ENCODE measurements around the gene CD79A. TPM values are rescaled to one million over a fixed set of nuclear protein-coding genes. Genes with fewer than 3 reads are reported as not detected.
"Not testable (repeated sequence)": the region's sequence is repeated elsewhere in the genome, so short reads cannot be mapped to it uniquely, and the experiment has no call there.

Gene CD79A
- total RNA-seq, 1 donor from 2014 or later, result 0.32 TPM

GRCh38 chr19:41863209-41863931 is 13.7 kb upstream of the CD79A start:
- DNase-seq (ENCODE audit: low spot score), result no peak

- no peak for DNase-seq (ENCODE audit: low spot score)
Observed at GRCh38 chr19:41864374-41864773, 12.7 kb upstream of the CD79A start.

GRCh38 chr19:41866284-41866683 is 10.8 kb upstream of the CD79A start:
- no peak for DNase-seq (ENCODE audit: low spot score)

- DNase-seq (ENCODE audit: low spot score), result no peak
Observed at GRCh38 chr19:41868120-41868988, 8.7 kb upstream of the CD79A start.

- DNase-seq (ENCODE audit: low spot score), result no peak
Observed at GRCh38 chr19:41868989-41869300, 8.1 kb upstream of the CD79A start.

- DNase-seq (ENCODE audit: low spot score), result no peak
Observed at GRCh38 chr19:41869374-41869955, 7.6 kb upstream of the CD79A start.

- DNase-seq (ENCODE audit: low spot score), result no peak
Observed at GRCh38 chr19:41870401-41870873, 6.6 kb upstream of the CD79A start.

- DNase-seq (ENCODE audit: low spot score), result no peak
Observed at GRCh38 chr19:41871573-41872383, 5.3 kb upstream of the CD79A start.

- no peak for DNase-seq (ENCODE audit: low spot score)
Observed at GRCh38 chr19:41872384-41872774, 4.7 kb upstream of the CD79A start.

- peak; percentile 76 for DNase-seq (ENCODE audit: low spot score)
Observed at GRCh38 chr19:41872775-41873647, 4.1 kb upstream of the CD79A start.

- DNase-seq (ENCODE audit: low spot score), result not testable (repeated sequence)
Observed at GRCh38 chr19:41875973-41876372, 1.1 kb upstream of the CD79A start.

GRCh38 chr19:41877916-41878905 is 1.1 kb downstream of the CD79A start:
- DNase-seq (ENCODE audit: low spot score), result no peak

GRCh38 chr19:41879080-41879479 is 2.0 kb downstream of the CD79A start:
- no peak for DNase-seq (ENCODE audit: low spot score)

- DNase-seq (ENCODE audit: low spot score), result no peak
Observed at GRCh38 chr19:41879670-41880328, 2.7 kb downstream of the CD79A start.

GRCh38 chr19:41880329-41880708 is 3.2 kb downstream of the CD79A start:
- DNase-seq (ENCODE audit: low spot score), result no peak

- no peak for DNase-seq (ENCODE audit: low spot score)
Observed at GRCh38 chr19:41882568-41883462, 5.7 kb downstream of the CD79A start, which contains the start of gene ARHGEF1. Gene ARHGEF1 (plus strand): TSS chr19:41883184. CDS start chr19:41888083, 4,899 bp downstream.

- DNase-seq (ENCODE audit: low spot score), result no peak
Observed at GRCh38 chr19:41883463-41883820, 6.4 kb downstream of the CD79A start.

Measured in mucosa of gallbladder (tissue), 1 donor.